H9 (cell line): ENCODE measurements around the gene UNC45A. TPM values are rescaled to one million over a fixed set of nuclear protein-coding genes. Genes with fewer than 3 reads are reported as not detected.

Source experiments
- DNase-seq: peaks from one replicate; pipeline ENCODE4 v3.0.0-alpha.2; 2017
- H2AFZ ChIP-seq: one replicate; pipeline ENCODE4 v1.6.1; 2013; ENCODE audit warnings: mild to moderate bottlenecking, low read length, control low read depth, moderate library complexity
- H2AK5ac ChIP-seq: 2 replicates; pipeline ENCODE4 v1.6.1; 2013; ENCODE audit warnings: low read length, control low read depth, mixed read lengths; ENCODE audit not compliant: insufficient read length
- H2BK120ac ChIP-seq: one replicate; pipeline ENCODE4 v1.6.1; 2013; ENCODE audit warnings: low read depth, mild to moderate bottlenecking, low read length, control low read depth, inconsistent platforms; ENCODE audit not compliant: poor library complexity, severe bottlenecking
- H2BK12ac ChIP-seq: 2 replicates; pipeline ENCODE4 v1.6.1; 2013; ENCODE audit warnings: low read length, control low read depth, mixed read lengths, low read depth; ENCODE audit not compliant: insufficient read length
- H2BK15ac ChIP-seq: 2 replicates; pipeline ENCODE4 v1.6.1; 2013; ENCODE audit warnings: low read depth, low read length, control low read depth
- H2BK20ac ChIP-seq: one replicate; pipeline ENCODE4 v1.6.1; 2013; ENCODE audit warnings: low read depth, mild to moderate bottlenecking, low read length, control low read depth, inconsistent platforms; ENCODE audit not compliant: poor library complexity, severe bottlenecking
- H2BK5ac ChIP-seq: 2 replicates; pipeline ENCODE4 v1.6.1; 2013; ENCODE audit warnings: low read length, control low read depth, mixed read lengths; ENCODE audit not compliant: insufficient read length
- H3K14ac ChIP-seq: 2 replicates; pipeline ENCODE4 v1.6.1; 2013; ENCODE audit warnings: low read length, control low read depth; ENCODE audit not compliant: insufficient read depth
- H3K18ac ChIP-seq: 2 replicates; pipeline ENCODE4 v1.6.1; 2013; ENCODE audit warnings: low read depth, mild to moderate bottlenecking, mixed read lengths, low read length, control low read depth; ENCODE audit not compliant: insufficient read length
- H3K23ac ChIP-seq: 2 replicates; pipeline ENCODE4 v1.6.1; 2013; ENCODE audit warnings: low read length, control low read depth, mixed read lengths, low read depth; ENCODE audit not compliant: insufficient read length
- H3K23me2 ChIP-seq: 2 replicates; pipeline ENCODE4 v1.6.1; 2013; ENCODE audit warnings: low read depth, mild to moderate bottlenecking, mixed read lengths, low read length, control low read depth; ENCODE audit not compliant: insufficient read length, poor library complexity, severe bottlenecking
- H3K27ac ChIP-seq: 2 replicates; pipeline ENCODE4 v1.5.1; 2013; ENCODE audit warnings: low read length, control low read depth, mixed read lengths, low read depth; ENCODE audit not compliant: insufficient read length
- H3K27me3 ChIP-seq: 2 replicates; pipeline ENCODE4 v1.6.1; 2013; ENCODE audit warnings: low read length, control low read depth, inconsistent platforms; ENCODE audit not compliant: insufficient read depth
- H3K4ac ChIP-seq: 2 replicates; pipeline ENCODE4 v1.6.1; 2013; ENCODE audit warnings: low read depth, mild to moderate bottlenecking, control low read depth, inconsistent platforms, low read length, moderate library complexity
- H3K4me1 ChIP-seq: 2 replicates; pipeline ENCODE4 v1.6.1; 2013; ENCODE audit warnings: low read length, control low read depth, inconsistent platforms; ENCODE audit not compliant: insufficient read depth
- H3K4me2 ChIP-seq: 2 replicates; pipeline ENCODE4 v1.6.1; 2013; ENCODE audit warnings: low read length, control low read depth, mixed read lengths; ENCODE audit not compliant: insufficient read length, insufficient read depth
- H3K56ac ChIP-seq: 2 replicates; pipeline ENCODE4 v1.6.1; 2013; ENCODE audit warnings: low read depth, mild to moderate bottlenecking, mixed read lengths, low read length, control low read depth; ENCODE audit not compliant: insufficient read length
- H3K79me1 ChIP-seq: 2 replicates; pipeline ENCODE4 v1.6.1; 2013; ENCODE audit warnings: low read depth, mild to moderate bottlenecking, moderate library complexity, low read length, control low read depth, inconsistent platforms; ENCODE audit not compliant: insufficient read depth, poor library complexity, severe bottlenecking
- H3K79me2 ChIP-seq: 2 replicates; pipeline ENCODE4 v1.6.1; 2013; ENCODE audit warnings: low read length, control low read depth, inconsistent platforms; ENCODE audit not compliant: insufficient read depth
- H3K9ac ChIP-seq: 2 replicates; pipeline ENCODE4 v1.6.1; 2013; ENCODE audit warnings: low read length, control low read depth, mixed read lengths; ENCODE audit not compliant: insufficient read length; ENCODE audit errors: extremely low read depth
- H3K9me3 ChIP-seq: one replicate; pipeline ENCODE4 v1.6.1; 2013; ENCODE audit warnings: low read depth, low read length, inconsistent platforms; ENCODE audit not compliant: control insufficient read depth
- H3T11ph ChIP-seq: one replicate; pipeline ENCODE4 v1.6.1; 2013; ENCODE audit warnings: mild to moderate bottlenecking, low read length, control low read depth, inconsistent platforms
- H4K20me1 ChIP-seq: one replicate; pipeline ENCODE4 v1.6.1; 2013; ENCODE audit not compliant: control insufficient read depth, insufficient read length, insufficient read depth
- H4K5ac ChIP-seq: 2 replicates; pipeline ENCODE4 v1.6.1; 2013; ENCODE audit warnings: low read depth, mild to moderate bottlenecking, mixed read lengths, low read length, control low read depth; ENCODE audit not compliant: insufficient read length
- H4K8ac ChIP-seq: replicated peaks from 2 replicates; pipeline ENCODE4 v1.6.1; 2013; ENCODE audit warnings: low read length, control low read depth, mixed read lengths, low read depth; ENCODE audit not compliant: insufficient read length
- H4K91ac ChIP-seq: 2 replicates; pipeline ENCODE4 v1.6.1; 2013; ENCODE audit warnings: low read depth, mild to moderate bottlenecking, moderate library complexity, mixed read lengths, low read length, control low read depth; ENCODE audit not compliant: insufficient read length
- H3K27ac Mint-ChIP-seq, 3 experiments: 2 replicates in 2 of 3; 3 replicates in 1 of 3; pipeline ENCODE4 v1.8.0; 2020 to 2021; ENCODE audit warnings: mixed read lengths in 3 of 3, mild to moderate bottlenecking in 1 of 3, moderate library complexity in 1 of 3
- H3K27me3 Mint-ChIP-seq: 2 replicates; pipeline ENCODE4 v1.8.0; 2021; ENCODE audit warnings: low read depth, mild to moderate bottlenecking, moderate library complexity, mixed read lengths
- H3K36me3 Mint-ChIP-seq, 3 experiments: 2 replicates in 2 of 3; 3 replicates in 1 of 3; pipeline ENCODE4 v1.8.0; 2020 to 2021; ENCODE audit warnings: low read depth in 3 of 3, mixed read lengths in 3 of 3; ENCODE audit not compliant: insufficient read depth in 1 of 3
- H3K4me1 Mint-ChIP-seq, 2 experiments: 2 replicates each; pipeline ENCODE4 v1.8.0; 2020; ENCODE audit warnings: mixed read lengths in 2 of 2
- H3K4me3 Mint-ChIP-seq, 2 experiments: 2 replicates in 1 of 2; 3 replicates in 1 of 2; pipeline ENCODE4 v1.8.0; 2020 to 2021; ENCODE audit warnings: mild to moderate bottlenecking in 2 of 2, mixed read lengths in 2 of 2, moderate library complexity in 1 of 2
- H3K9me3 Mint-ChIP-seq, 2 experiments: 2 replicates in 1 of 2; 3 replicates in 1 of 2; pipeline ENCODE4 v1.8.0; 2020; ENCODE audit warnings: mild to moderate bottlenecking in 2 of 2, mixed read lengths in 2 of 2, moderate library complexity in 1 of 2
- CTCF ChIP-seq: fragments of 200-600 bp; sonication (generic); conservative IDR thresholded peaks from 3 replicates; pipeline ENCODE4 v1.8.0; 2021; ENCODE audit warnings: antibody characterized with exemption, mild to moderate bottlenecking
- WGBS: extraction: QIAGEN DNeasy Blood & Tissue Kit; methylation state at CpG from one replicate; pipeline ENCODE4 v1.1.7; 2013; ENCODE audit warnings: missing lambda C conversion rate, low lambda C conversion rate, mixed read lengths; ENCODE audit not compliant: insufficient read length; ENCODE audit errors: extremely low coverage; 5-methylcytosine and 5-hydroxymethylcytosine counted together
- total RNA-seq: library from RNA; stranded (reverse); gene quantifications from 2 replicates; pipeline ENCODE4 v1.2.1, GENCODE V29; 2021

Gene UNC45A
- total RNA-seq, 1 experiment from 2014 or later: 84.6 TPM

GRCh38 chr15:90986790-90987507 is 51.9 kb downstream of the UNC45A start:
- H2AFZ ChIP-seq: no peak overlapping the region
- no peak overlapping the region for H4K5ac ChIP-seq
- Mint-ChIP-seq H3K27me3 (no peaks in the 10 kb centered on the region; the same call in 1 of the 2 replicates), H3K27ac (no peak overlapping the region; a peak in 1 of 7 replicates), H3K36me3 (peaks cover 20 to 31% (median 28%) of the 10 kb centered on the region in 3 experiments), H3K4me3 (no peak overlapping the region), H3K4me1 (peaks cover 18 to 19% of the 10 kb centered on the region in 2 experiments), H3K9me3 (no peaks in the 10 kb centered on the region)
- H3K18ac ChIP-seq: no peak overlapping the region
- no peak overlapping the region for H3K23ac ChIP-seq
- H3K56ac ChIP-seq: no peak overlapping the region
- no peaks in the 10 kb centered on the region for H3K23me2 ChIP-seq
- no peak for TF ChIP-seq CTCF
- H2BK20ac ChIP-seq: no peak overlapping the region
- H3K4ac ChIP-seq: no peak overlapping the region
- WGBS: no CpG with 5 or more reads among the region's 11 CpGs
- no peak overlapping the region for H3K14ac ChIP-seq
- no peak overlapping the region for H3K27ac ChIP-seq
- peaks cover 42% of the 10 kb centered on the region for H3K79me2 ChIP-seq
- H2BK120ac ChIP-seq: no peak overlapping the region
- no peak overlapping the region for H4K91ac ChIP-seq
- H2BK15ac ChIP-seq: no peak overlapping the region
- H3K9ac ChIP-seq: no peak overlapping the region
- DNase-seq: no peak
- no peak overlapping the region for H4K8ac ChIP-seq
- no peak overlapping the region for H2BK5ac ChIP-seq
- no peaks in the 10 kb centered on the region for H3K9me3 ChIP-seq
- no peaks in the 10 kb centered on the region for H4K20me1 ChIP-seq
- H2BK12ac ChIP-seq: no peak overlapping the region
- H3K4me1 ChIP-seq: no peaks in the 10 kb centered on the region
- H3K27me3 ChIP-seq: no peaks in the 10 kb centered on the region
- H3K79me1 ChIP-seq: peaks cover 19% of the 10 kb centered on the region
- H3T11ph ChIP-seq: no peak overlapping the region
- H3K4me2 ChIP-seq: no peak overlapping the region
- no peak overlapping the region for H2AK5ac ChIP-seq
